GM23338 (cell line): ENCODE measurements around the gene DUSP8. TPM values are rescaled to one million over a fixed set of nuclear protein-coding genes. Genes with fewer than 3 reads are reported as not detected.

Experiments used
- ATAC-seq: fragments of 200-7000 bp; cut with Tn5 transposase; 3 replicates; pipeline ENCODE4 v1.9.1; 2020
- DNase-seq: peaks from one replicate; pipeline ENCODE4 v3.0.0-alpha.2; 2015; ENCODE audit warnings: low spot score
- H2AFZ ChIP-seq: fragments of 200-600 bp; sonication (generic); 2 replicates; pipeline ENCODE4 v1.8.0; 2016; ENCODE audit warnings: antibody characterized with exemption, mild to moderate bottlenecking, moderate library complexity
- H3F3A ChIP-seq: fragments of 200-600 bp; sonication (generic); replicated peaks from 2 replicates; pipeline ENCODE4 v1.8.0; 2017; ENCODE audit warnings: antibody characterized with exemption, mixed run types, low read depth
- H3K27ac ChIP-seq: fragments of 200-600 bp; sonication (generic); 2 replicates; pipeline ENCODE4 v1.6.1; 2016; ENCODE audit warnings: low read depth
- H3K27me3 ChIP-seq: fragments of 200-600 bp; sonication (generic); 2 replicates; pipeline ENCODE4 v1.8.0; 2016; ENCODE audit warnings: mild to moderate bottlenecking, mixed run types, moderate library complexity; ENCODE audit not compliant: insufficient read depth
- H3K36me3 ChIP-seq: fragments of 200-600 bp; sonication (generic); 2 replicates; pipeline ENCODE4 v1.8.0; 2016; ENCODE audit warnings: mild to moderate bottlenecking; ENCODE audit not compliant: insufficient read depth
- H3K4me1 ChIP-seq: fragments of 200-600 bp; sonication (generic); 2 replicates; pipeline ENCODE4 v1.8.0; 2016; ENCODE audit warnings: mild to moderate bottlenecking, moderate library complexity; ENCODE audit not compliant: insufficient read depth
- H3K4me2 ChIP-seq: fragments of 200-600 bp; sonication (generic); 2 replicates; pipeline ENCODE4 v1.7.1; 2017; ENCODE audit warnings: mixed run types
- H3K4me3 ChIP-seq: fragments of 200-600 bp; sonication (generic); 2 replicates; pipeline ENCODE4 v1.6.1; 2016; ENCODE audit warnings: mixed run types
- H3K79me2 ChIP-seq: fragments of 200-600 bp; sonication (generic); replicated peaks from 2 replicates; pipeline ENCODE4 v1.8.0; 2017; ENCODE audit warnings: mild to moderate bottlenecking; ENCODE audit not compliant: insufficient read depth
- H3K9me2 ChIP-seq: fragments of 200-600 bp; sonication (generic); 2 replicates; pipeline ENCODE4 v1.8.0; 2017; ENCODE audit not compliant: insufficient read depth
- H4K20me1 ChIP-seq: fragments of 200-600 bp; sonication (generic); replicated peaks from 2 replicates; pipeline ENCODE4 v1.8.0; 2017; ENCODE audit warnings: mild to moderate bottlenecking; ENCODE audit not compliant: insufficient read depth
- H3K27ac Mint-ChIP-seq: 2 replicates; pipeline ENCODE4 v1.8.0; 2020; ENCODE audit warnings: inconsistent platforms, mild to moderate bottlenecking, moderate library complexity, mixed read lengths
- H3K27me3 Mint-ChIP-seq: 3 replicates; pipeline ENCODE4 v1.8.0; 2022; ENCODE audit warnings: low read depth, mild to moderate bottlenecking, moderate library complexity, mixed read lengths, inconsistent platforms; ENCODE audit not compliant: insufficient read depth, poor library complexity
- H3K36me3 Mint-ChIP-seq: 3 replicates; pipeline ENCODE4 v1.8.0; 2021; ENCODE audit warnings: low read depth, mild to moderate bottlenecking, inconsistent platforms, moderate library complexity, mixed read lengths
- H3K4me1 Mint-ChIP-seq: 3 replicates; pipeline ENCODE4 v1.8.0; 2020; ENCODE audit warnings: mild to moderate bottlenecking, inconsistent platforms, mixed read lengths
- H3K4me3 Mint-ChIP-seq: 3 replicates; pipeline ENCODE4 v1.8.0; 2021; ENCODE audit warnings: moderate library complexity, mild to moderate bottlenecking, inconsistent platforms, mixed read lengths
- H3K9me3 Mint-ChIP-seq: 3 replicates; pipeline ENCODE4 v1.8.0; 2020; ENCODE audit warnings: moderate library complexity, mild to moderate bottlenecking, inconsistent platforms, mixed read lengths
- CREB1 ChIP-seq: fragments of 250-450 bp; sonication (Bioruptor Pico); IDR thresholded peaks from 2 replicates; pipeline ENCODE4 v1.5.0; 2020; ENCODE audit warnings: low read depth, mild to moderate bottlenecking, moderate library complexity
- EZH2 ChIP-seq: fragments of 200-600 bp; sonication (generic); IDR thresholded peaks from one replicate; pipeline ENCODE4 v1.8.0; 2017; ENCODE audit warnings: antibody characterized with exemption, mild to moderate bottlenecking, low read depth; ENCODE audit not compliant: unreplicated experiment
- EZH2phosphoT487 ChIP-seq: fragments of 200-600 bp; sonication (generic); IDR thresholded peaks from one replicate; pipeline ENCODE4 v1.8.1; 2018; ENCODE audit warnings: antibody characterized with exemption; ENCODE audit not compliant: unreplicated experiment
- JUNB ChIP-seq: IDR thresholded peaks from one replicate; pipeline ENCODE4 v1.6.1; 2016; ENCODE audit warnings: antibody characterized with exemption; ENCODE audit not compliant: unreplicated experiment
- NANOG ChIP-seq: IDR thresholded peaks from 2 replicates; pipeline ENCODE4 v1.6.1; 2016; ENCODE audit warnings: antibody characterized with exemption, borderline replicate concordance
- POLR2AphosphoS5 ChIP-seq: IDR thresholded peaks from 2 replicates; pipeline ENCODE4 v1.6.1; 2016; ENCODE audit warnings: antibody characterized with exemption, low read depth
- STAT1 ChIP-seq: IDR thresholded peaks from one replicate; pipeline ENCODE4 v1.6.1; 2016; ENCODE audit warnings: antibody characterized with exemption; ENCODE audit not compliant: unreplicated experiment
- ZNF114 ChIP-seq: fragments of 250-450 bp; sonication (Bioruptor Pico); IDR thresholded peaks from 2 replicates; pipeline ENCODE4 v1.5.0; 2020; ENCODE audit warnings: mild to moderate bottlenecking, moderate library complexity
- ZNF331 ChIP-seq: fragments of 250-450 bp; sonication (Bioruptor Pico); IDR thresholded peaks from 2 replicates; pipeline ENCODE4 v1.5.0; 2020; ENCODE audit warnings: low read depth, mild to moderate bottlenecking, moderate library complexity
- polyA plus RNA-seq: library from polyadenylated mRNA; unstranded; fragments of >200 nt; fragmentation: Nextera tagmentation; extraction: Ambion mirVana; gene quantifications from 2 replicates; pipeline ENCODE4 v1.2.1, GENCODE V29; 2016
- total RNA-seq: library from RNA; depleted of rRNA; stranded (reverse); fragments of >200 nt; shearing (Covaris generic); gene quantifications from 2 replicates; pipeline ENCODE4 v1.2.3, GENCODE V29; 2014
- TF ChIP-seq, protein P1 (sequence below): IDR thresholded peaks from one replicate; pipeline ENCODE4 v1.6.1; 2018; ENCODE audit warnings: antibody characterized with exemption; ENCODE audit not compliant: unreplicated experiment
- TF ChIP-seq, protein P2 (sequence below), 2 experiments: fragments of 200-600 bp in 1 of 2; sonication (generic) in 1 of 2; conservative IDR thresholded peaks; 2 replicates each; pipeline versions ENCODE4 v1.5.1 to v1.6.1; 2016 to 2017; ENCODE audit warnings: antibody characterized with exemption in 2 of 2, low read depth in 2 of 2, mild to moderate bottlenecking in 2 of 2, moderate library complexity in 1 of 2
- TF ChIP-seq, protein P3 (sequence below): IDR thresholded peaks from 2 replicates; pipeline ENCODE4 v1.6.1; 2016; ENCODE audit warnings: antibody characterized with exemption

The DUSP8 gene
- total and polyA plus RNA-seq, 2 experiments from 2014 or later = 1.1 TPM

DNA sequence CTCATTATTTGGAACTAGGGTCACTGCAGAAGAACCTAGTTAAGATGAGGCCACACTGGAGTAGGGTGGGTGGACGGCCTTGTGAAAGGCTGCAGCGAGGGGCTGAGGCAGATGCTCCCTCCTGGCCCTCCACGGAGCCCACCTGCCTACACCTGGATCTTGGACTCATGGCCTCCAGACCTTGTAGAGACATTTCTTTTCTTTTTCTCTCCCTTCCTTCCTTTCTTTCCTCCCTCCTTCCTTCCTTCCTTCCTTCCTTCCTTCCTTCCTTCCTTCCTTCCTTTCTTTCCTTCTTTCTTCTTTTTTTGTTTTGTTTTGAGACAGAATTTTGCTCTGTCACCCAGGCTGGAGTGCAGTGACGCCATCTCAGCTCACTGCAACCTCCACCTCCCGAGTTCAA, 26.6 kb downstream of the DUSP8 start (continued):
- TF ChIP-seq, protein P1, sequence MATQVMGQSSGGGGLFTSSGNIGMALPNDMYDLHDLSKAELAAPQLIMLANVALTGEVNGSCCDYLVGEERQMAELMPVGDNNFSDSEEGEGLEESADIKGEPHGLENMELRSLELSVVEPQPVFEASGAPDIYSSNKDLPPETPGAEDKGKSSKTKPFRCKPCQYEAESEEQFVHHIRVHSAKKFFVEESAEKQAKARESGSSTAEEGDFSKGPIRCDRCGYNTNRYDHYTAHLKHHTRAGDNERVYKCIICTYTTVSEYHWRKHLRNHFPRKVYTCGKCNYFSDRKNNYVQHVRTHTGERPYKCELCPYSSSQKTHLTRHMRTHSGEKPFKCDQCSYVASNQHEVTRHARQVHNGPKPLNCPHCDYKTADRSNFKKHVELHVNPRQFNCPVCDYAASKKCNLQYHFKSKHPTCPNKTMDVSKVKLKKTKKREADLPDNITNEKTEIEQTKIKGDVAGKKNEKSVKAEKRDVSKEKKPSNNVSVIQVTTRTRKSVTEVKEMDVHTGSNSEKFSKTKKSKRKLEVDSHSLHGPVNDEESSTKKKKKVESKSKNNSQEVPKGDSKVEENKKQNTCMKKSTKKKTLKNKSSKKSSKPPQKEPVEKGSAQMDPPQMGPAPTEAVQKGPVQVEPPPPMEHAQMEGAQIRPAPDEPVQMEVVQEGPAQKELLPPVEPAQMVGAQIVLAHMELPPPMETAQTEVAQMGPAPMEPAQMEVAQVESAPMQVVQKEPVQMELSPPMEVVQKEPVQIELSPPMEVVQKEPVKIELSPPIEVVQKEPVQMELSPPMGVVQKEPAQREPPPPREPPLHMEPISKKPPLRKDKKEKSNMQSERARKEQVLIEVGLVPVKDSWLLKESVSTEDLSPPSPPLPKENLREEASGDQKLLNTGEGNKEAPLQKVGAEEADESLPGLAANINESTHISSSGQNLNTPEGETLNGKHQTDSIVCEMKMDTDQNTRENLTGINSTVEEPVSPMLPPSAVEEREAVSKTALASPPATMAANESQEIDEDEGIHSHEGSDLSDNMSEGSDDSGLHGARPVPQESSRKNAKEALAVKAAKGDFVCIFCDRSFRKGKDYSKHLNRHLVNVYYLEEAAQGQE = no peak
- TF ChIP-seq, protein P2, sequence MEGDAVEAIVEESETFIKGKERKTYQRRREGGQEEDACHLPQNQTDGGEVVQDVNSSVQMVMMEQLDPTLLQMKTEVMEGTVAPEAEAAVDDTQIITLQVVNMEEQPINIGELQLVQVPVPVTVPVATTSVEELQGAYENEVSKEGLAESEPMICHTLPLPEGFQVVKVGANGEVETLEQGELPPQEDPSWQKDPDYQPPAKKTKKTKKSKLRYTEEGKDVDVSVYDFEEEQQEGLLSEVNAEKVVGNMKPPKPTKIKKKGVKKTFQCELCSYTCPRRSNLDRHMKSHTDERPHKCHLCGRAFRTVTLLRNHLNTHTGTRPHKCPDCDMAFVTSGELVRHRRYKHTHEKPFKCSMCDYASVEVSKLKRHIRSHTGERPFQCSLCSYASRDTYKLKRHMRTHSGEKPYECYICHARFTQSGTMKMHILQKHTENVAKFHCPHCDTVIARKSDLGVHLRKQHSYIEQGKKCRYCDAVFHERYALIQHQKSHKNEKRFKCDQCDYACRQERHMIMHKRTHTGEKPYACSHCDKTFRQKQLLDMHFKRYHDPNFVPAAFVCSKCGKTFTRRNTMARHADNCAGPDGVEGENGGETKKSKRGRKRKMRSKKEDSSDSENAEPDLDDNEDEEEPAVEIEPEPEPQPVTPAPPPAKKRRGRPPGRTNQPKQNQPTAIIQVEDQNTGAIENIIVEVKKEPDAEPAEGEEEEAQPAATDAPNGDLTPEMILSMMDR (conservative IDR thresholded peaks at IDR 0.05; ENCODE audit: low read depth in 2 of 2) = no peak
- TF ChIP-seq ZNF331 (CRISPR knock-in tag) = no peak
- no peak for TF ChIP-seq ZNF114
- no peak for TF ChIP-seq NANOG

DNA sequence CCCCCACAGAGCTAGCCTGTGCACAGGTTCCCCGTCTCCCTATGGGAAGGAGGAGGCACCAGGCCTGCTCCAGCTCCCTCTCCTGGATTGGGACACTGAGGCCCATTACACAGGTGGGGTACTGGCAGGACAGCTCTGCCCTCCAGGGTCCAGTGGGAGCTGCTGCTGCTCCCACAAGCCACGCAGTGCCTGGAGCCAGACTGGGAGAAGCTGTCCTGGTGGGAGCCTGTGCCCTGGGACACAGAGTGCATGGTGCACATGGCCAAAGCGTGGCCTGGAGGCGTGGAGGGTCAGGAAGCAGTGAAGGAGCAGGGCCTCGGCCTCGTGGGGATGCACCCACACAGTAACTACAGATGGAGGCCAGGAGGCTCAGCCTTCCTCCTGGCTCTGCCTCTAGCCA, 27.5 kb downstream of the DUSP8 start:
- no peak overlapping the region for H3K27ac Mint-ChIP-seq
- no peak for TF ChIP-seq JUNB
- TF ChIP-seq, protein P2 (conservative IDR thresholded peaks at IDR 0.05; ENCODE audit: low read depth in 2 of 2) = no peak
- no peak for TF ChIP-seq POLR2AphosphoS5
- TF ChIP-seq EZH2 = no peak
- TF ChIP-seq STAT1 = no peak
- TF ChIP-seq ZNF331 (CRISPR knock-in tag) = no peak
- TF ChIP-seq, protein P1 = no peak
- TF ChIP-seq CREB1 (CRISPR knock-in tag) = no peak
- TF ChIP-seq ZNF114 = no peak
- TF ChIP-seq, protein P3, sequence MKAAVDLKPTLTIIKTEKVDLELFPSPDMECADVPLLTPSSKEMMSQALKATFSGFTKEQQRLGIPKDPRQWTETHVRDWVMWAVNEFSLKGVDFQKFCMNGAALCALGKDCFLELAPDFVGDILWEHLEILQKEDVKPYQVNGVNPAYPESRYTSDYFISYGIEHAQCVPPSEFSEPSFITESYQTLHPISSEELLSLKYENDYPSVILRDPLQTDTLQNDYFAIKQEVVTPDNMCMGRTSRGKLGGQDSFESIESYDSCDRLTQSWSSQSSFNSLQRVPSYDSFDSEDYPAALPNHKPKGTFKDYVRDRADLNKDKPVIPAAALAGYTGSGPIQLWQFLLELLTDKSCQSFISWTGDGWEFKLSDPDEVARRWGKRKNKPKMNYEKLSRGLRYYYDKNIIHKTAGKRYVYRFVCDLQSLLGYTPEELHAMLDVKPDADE = no peak
- no peak for TF ChIP-seq NANOG
- TF ChIP-seq EZH2phosphoT487 = no peak

More for the DNA sequence above, 27.5 kb downstream of the DUSP8 start:
- Histone ChIP-seq H3K4me1 (peaks cover 13% of the 10 kb centered on the region; the same call in 1 of the 2 replicates), H3F3A (no peaks in the 10 kb centered on the region), H3K4me2 (no peak overlapping the region), H3K79me2 (no peaks in the 10 kb centered on the region), H4K20me1 (no peaks in the 10 kb centered on the region), H3K27ac (no peak overlapping the region), H3K36me3 (no peaks in the 10 kb centered on the region), H3K27me3 (peaks cover 49% of the 10 kb centered on the region), H3K9me2 (no peaks in the 10 kb centered on the region), H2AFZ (no peak overlapping the region), H3K4me3 (no peak overlapping the region)
- DNase-seq = no peak
- no peak overlapping the region for H3K4me3 Mint-ChIP-seq
- H3K27me3 Mint-ChIP-seq = peaks cover 36% of the 10 kb centered on the region
- ATAC-seq = no peak
- no peaks in the 10 kb centered on the region for H3K36me3 Mint-ChIP-seq
- peaks cover 5% of the 10 kb centered on the region; the same call in 2 of the 3 replicates for H3K4me1 Mint-ChIP-seq
- no peaks in the 10 kb centered on the region for H3K9me3 Mint-ChIP-seq
